Measurements from ENCODE around the gene TSHR. TPM values are rescaled to one million over a fixed set of nuclear protein-coding genes. Genes with fewer than 3 reads are reported as not detected.

Gene TSHR
- total RNA-seq, 1 donor from 2014 or later = not detected

DNA sequence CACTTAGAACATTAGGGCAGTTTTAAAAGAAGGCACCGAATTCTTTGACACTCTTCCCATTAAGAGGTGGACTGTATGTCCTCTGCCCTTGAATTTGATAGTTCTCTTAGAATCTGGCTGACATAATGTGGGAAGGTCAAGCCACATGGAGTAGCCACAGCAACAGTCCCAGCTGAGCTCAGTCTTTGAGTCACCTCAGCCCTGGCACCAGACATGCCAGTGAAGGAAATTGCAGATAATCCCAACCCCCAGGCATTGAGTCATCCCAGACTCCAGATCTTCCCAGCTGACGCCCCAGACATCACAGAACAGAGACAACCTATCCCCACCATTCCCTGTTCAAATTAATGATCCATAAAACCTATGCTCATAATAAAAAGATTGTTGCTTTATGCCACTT lies 181.9 kb downstream of the TSHR start:
- no peak for DNase-seq (ENCODE audit: low spot score)
- Mint-ChIP-seq H3K36me3 (no peaks in the 10 kb centered on the region), H3K27ac (no peak overlapping the region), H3K4me3 (no peak overlapping the region), H3K9me3 (no peaks in the 10 kb centered on the region), H3K27me3 (ENCODE audit: insufficient read depth, low read depth) (no peaks in the 10 kb centered on the region), H3K4me1 (no peaks in the 10 kb centered on the region)
- Histone ChIP-seq H3K27me3 (no peaks in the 10 kb centered on the region), H4K20me1 (ENCODE audit: low read depth) (no peaks in the 10 kb centered on the region), H2AFZ (replicated peaks) (no peak overlapping the region), H3K4me3 (no peak overlapping the region), H3K79me2 (ENCODE audit: low read depth) (no peaks in the 10 kb centered on the region), H3K27ac (no peak overlapping the region), H3K36me3 (no peaks in the 10 kb centered on the region), H3K9me3 (ENCODE audit: low read depth) (no peaks in the 10 kb centered on the region), H3K4me1 (peaks cover 7% of the 10 kb centered on the region), H3K9ac (no peak overlapping the region), H3K4me2 (no peak overlapping the region), H3F3A (ENCODE audit: low read depth) (no peaks in the 10 kb centered on the region)
- TF ChIP-seq EZH2phosphoT487 (IDR thresholded peaks at IDR 0.05) (no peak), EZH2 (IDR thresholded peaks at IDR 0.05) (no peak), CTCF (IDR thresholded peaks at IDR 0.05) (no peak)

DNA sequence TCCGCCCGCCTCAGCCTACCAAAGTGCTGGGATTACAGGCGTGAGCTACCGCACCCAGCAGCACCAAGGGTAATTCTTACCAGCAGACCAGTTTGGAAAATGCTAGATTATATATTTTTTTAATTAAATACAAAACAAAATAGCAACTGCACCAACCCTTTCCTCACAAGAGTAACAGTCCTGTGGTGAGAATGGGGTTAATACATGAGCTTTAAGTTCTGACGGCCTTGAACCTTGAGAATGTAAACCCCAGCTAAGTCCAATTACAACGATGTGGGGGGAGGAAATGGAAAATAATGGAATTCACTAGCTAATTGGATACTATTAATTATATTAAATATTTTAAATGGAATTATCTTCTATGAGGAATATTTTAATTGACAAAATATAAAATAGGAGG lies 183.0 kb downstream of the TSHR start:
- Mint-ChIP-seq H3K4me3 (no peak overlapping the region), H3K9me3 (no peaks in the 10 kb centered on the region), H3K27ac (no peak overlapping the region), H3K4me1 (no peaks in the 10 kb centered on the region), H3K36me3 (no peaks in the 10 kb centered on the region), H3K27me3 (ENCODE audit: insufficient read depth, low read depth) (no peaks in the 10 kb centered on the region)
- no peaks in the 10 kb centered on the region for H3K9me3 ChIP-seq (ENCODE audit: low read depth)
- H2AFZ ChIP-seq (replicated peaks) = no peak overlapping the region
- no peaks in the 10 kb centered on the region for H3F3A ChIP-seq (ENCODE audit: low read depth)
- H3K4me3 ChIP-seq = no peak overlapping the region
- no peaks in the 10 kb centered on the region for H3K79me2 ChIP-seq (ENCODE audit: low read depth)
- no peak for DNase-seq (ENCODE audit: low spot score)
- TF ChIP-seq CTCF (IDR thresholded peaks at IDR 0.05) (no peak), EZH2phosphoT487 (IDR thresholded peaks at IDR 0.05) (no peak), EZH2 (IDR thresholded peaks at IDR 0.05) (no peak)
- H3K9ac ChIP-seq = no peak overlapping the region
- H3K4me1 ChIP-seq = peaks cover 3% of the 10 kb centered on the region
- H3K36me3 ChIP-seq = no peaks in the 10 kb centered on the region
- no peaks in the 10 kb centered on the region for H3K27me3 ChIP-seq
- H4K20me1 ChIP-seq (ENCODE audit: low read depth) = no peaks in the 10 kb centered on the region
- H3K4me2 ChIP-seq = no peak overlapping the region
- H3K27ac ChIP-seq = no peak overlapping the region

DNA sequence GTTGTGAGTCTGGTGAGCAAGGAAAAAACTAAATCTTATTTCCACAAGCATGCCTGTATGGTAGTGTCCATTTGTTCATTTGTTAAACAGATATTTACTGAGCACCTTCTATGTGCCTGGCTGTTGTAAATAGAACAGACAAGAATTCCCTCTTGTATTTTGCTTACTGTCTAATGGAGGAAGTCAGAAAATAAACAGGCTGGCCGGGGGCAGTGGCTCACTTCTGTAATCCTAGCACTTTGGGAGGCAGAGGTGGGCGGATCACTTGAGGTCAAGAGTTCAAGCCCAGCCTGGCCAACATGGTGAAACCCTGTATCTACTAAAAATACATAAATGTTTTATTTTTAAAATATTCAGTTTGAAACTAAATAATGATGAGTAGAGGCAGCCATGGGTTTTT lies 186.0 kb downstream of the TSHR start:
- no peak overlapping the region for H3K9ac ChIP-seq
- H2AFZ ChIP-seq (replicated peaks) = no peak overlapping the region
- H3K27ac ChIP-seq = no peak overlapping the region
- no peaks in the 10 kb centered on the region for H3K4me1 Mint-ChIP-seq
- no peak for TF ChIP-seq CTCF (IDR thresholded peaks at IDR 0.05)
- DNase-seq (ENCODE audit: low spot score) = no peak
- H3K79me2 ChIP-seq (ENCODE audit: low read depth) = no peaks in the 10 kb centered on the region
- no peak overlapping the region for H3K4me3 Mint-ChIP-seq
- H3K36me3 ChIP-seq = no peaks in the 10 kb centered on the region
- H3K9me3 ChIP-seq (ENCODE audit: low read depth) = no peaks in the 10 kb centered on the region
- H4K20me1 ChIP-seq (ENCODE audit: low read depth) = no peaks in the 10 kb centered on the region
- H3K27me3 Mint-ChIP-seq (ENCODE audit: insufficient read depth, low read depth) = no peaks in the 10 kb centered on the region
- H3K9me3 Mint-ChIP-seq = no peaks in the 10 kb centered on the region
- no peaks in the 10 kb centered on the region for H3K36me3 Mint-ChIP-seq
- H3K4me3 ChIP-seq = no peak overlapping the region
- no peaks in the 10 kb centered on the region for H3K4me1 ChIP-seq
- H3K4me2 ChIP-seq = no peak overlapping the region
- no peaks in the 10 kb centered on the region for H3K27me3 ChIP-seq
- no peak overlapping the region for H3K27ac Mint-ChIP-seq
- no peaks in the 10 kb centered on the region for H3F3A ChIP-seq (ENCODE audit: low read depth)

- no peaks in the 10 kb centered on the region for H3F3A ChIP-seq (ENCODE audit: low read depth)
- H3K4me3 Mint-ChIP-seq = no peak overlapping the region
- no peaks in the 10 kb centered on the region for H4K20me1 ChIP-seq (ENCODE audit: low read depth)
- no peaks in the 10 kb centered on the region for H3K27me3 ChIP-seq
- H3K27ac Mint-ChIP-seq = no peak overlapping the region
- H3K9ac ChIP-seq = no peak overlapping the region
- no peak for DNase-seq (ENCODE audit: low spot score)
- TF ChIP-seq CTCF (IDR thresholded peaks at IDR 0.05) = no peak
- no peak for TF ChIP-seq EZH2phosphoT487 (IDR thresholded peaks at IDR 0.05)
- TF ChIP-seq EZH2 (IDR thresholded peaks at IDR 0.05) = no peak
- no peak overlapping the region for H3K4me2 ChIP-seq
- no peaks in the 10 kb centered on the region for H3K4me1 Mint-ChIP-seq
- H3K36me3 ChIP-seq = no peaks in the 10 kb centered on the region
- H3K4me1 ChIP-seq = no peaks in the 10 kb centered on the region
- no peaks in the 10 kb centered on the region for H3K9me3 Mint-ChIP-seq
- no peaks in the 10 kb centered on the region for H3K27me3 Mint-ChIP-seq (ENCODE audit: insufficient read depth, low read depth)
- no peak overlapping the region for H2AFZ ChIP-seq (replicated peaks)
- H3K79me2 ChIP-seq (ENCODE audit: low read depth) = no peaks in the 10 kb centered on the region
- no peak overlapping the region for H3K27ac ChIP-seq
- H3K36me3 Mint-ChIP-seq = no peaks in the 10 kb centered on the region
- H3K4me3 ChIP-seq = no peak overlapping the region
- H3K9me3 ChIP-seq (ENCODE audit: low read depth) = no peaks in the 10 kb centered on the region
Measured at GRCh38 chr14:81143793-81144192, 188.4 kb downstream of the TSHR start.
